ENCODE results near the gene EPS15. TPM values are rescaled to one million over a fixed set of nuclear protein-coding genes. Genes with fewer than 3 reads are reported as not detected.
A peak's percentile ranks its signal among the peaks of the same experiment; 100 is the strongest.
"Not testable (repeated sequence)": the region's sequence is repeated elsewhere in the genome, so short reads cannot be mapped to it uniquely, and the experiment has no call there.

EPS15 gene
- polyA plus RNA-seq, 1 donor from 2014 or later: 70.2 TPM

DNA sequence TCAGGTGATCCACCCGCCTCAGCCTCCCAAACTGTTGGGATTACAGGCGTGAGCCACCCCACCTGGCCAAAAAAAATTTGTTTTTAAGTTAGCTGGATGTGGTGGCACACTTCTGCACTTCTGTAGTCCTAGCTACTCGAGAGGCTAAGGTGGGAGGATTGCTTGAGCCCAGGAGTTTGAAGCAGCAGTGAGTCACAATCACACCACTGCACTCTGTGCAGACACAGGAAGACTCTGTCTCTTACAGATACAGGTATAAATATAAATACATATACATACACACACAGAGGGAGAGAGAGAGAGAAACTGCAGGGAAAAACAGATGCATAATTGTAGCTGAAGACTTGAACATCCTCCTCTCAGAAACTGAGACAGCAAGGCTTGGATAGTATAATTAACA lies 34.8 kb upstream of the EPS15 start:
- H3K36me3 Mint-ChIP-seq: peaks cover 6% of the 10 kb centered on the region
- peaks cover 2% of the 10 kb centered on the region for H3K27me3 Mint-ChIP-seq
- no peak overlapping the region for H3K4me3 Mint-ChIP-seq
- H3K4me1 Mint-ChIP-seq: peaks cover 6 to 20% (median 17%) of the 10 kb centered on the region in 3 donors
- peaks cover 0 to 4% (median 0%) of the 10 kb centered on the region in 3 donors for H3K9me3 Mint-ChIP-seq
- H3K27ac Mint-ChIP-seq: no peak overlapping the region

DNA sequence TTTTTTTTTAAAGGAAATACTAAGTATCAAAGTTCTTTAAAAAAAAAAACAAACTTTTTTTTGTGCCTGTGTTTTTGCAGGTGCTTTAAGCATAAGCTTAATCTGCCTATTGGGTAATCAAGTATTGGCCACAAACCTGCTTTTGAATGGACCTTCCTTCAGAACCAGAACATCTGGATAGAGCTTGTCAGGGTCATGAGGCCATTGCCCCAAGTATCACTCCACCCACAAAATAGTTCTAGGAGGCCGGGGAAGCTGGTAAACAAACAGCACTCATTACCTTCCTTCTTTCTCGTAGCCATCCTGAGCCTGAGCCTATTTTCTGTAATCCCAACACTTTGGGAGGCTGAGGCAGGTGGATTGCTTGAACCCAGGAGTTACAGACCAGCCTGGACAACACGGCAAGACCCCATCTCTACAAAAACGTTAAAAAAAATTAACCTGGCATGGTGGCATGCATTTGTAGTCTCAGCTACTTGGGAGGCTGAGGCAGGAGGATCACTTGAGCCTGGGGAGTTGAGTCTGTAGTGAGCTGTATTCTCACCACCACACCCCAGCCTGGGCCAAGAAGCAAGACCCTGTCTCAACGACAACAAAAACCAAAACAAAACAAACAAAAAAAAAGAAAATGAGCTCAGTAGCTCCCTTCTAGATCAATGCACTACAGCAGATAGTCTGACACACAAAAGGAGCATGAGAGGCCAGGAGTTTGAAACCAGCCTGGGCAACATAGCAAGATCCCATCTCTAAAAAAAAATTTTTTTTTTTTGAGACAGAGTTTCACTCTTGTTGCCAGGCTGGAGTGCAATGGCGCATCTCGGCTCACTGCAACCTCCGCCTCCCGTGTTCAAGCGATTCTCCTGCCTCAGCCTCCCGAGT lies 34.1 kb upstream of the EPS15 start:
- H3K4me1 Mint-ChIP-seq: peaks cover 11 to 26% (median 22%) of the 10 kb centered on the region in 3 donors
- peaks cover 0 to 4% (median 0%) of the 10 kb centered on the region in 3 donors for H3K9me3 Mint-ChIP-seq
- H3K36me3 Mint-ChIP-seq: peaks cover 4% of the 10 kb centered on the region
- H3K27me3 Mint-ChIP-seq: peaks cover under 1% of the 10 kb centered on the region
- no peak overlapping the region for H3K27ac Mint-ChIP-seq
- no peak overlapping the region for H3K4me3 Mint-ChIP-seq

DNA sequence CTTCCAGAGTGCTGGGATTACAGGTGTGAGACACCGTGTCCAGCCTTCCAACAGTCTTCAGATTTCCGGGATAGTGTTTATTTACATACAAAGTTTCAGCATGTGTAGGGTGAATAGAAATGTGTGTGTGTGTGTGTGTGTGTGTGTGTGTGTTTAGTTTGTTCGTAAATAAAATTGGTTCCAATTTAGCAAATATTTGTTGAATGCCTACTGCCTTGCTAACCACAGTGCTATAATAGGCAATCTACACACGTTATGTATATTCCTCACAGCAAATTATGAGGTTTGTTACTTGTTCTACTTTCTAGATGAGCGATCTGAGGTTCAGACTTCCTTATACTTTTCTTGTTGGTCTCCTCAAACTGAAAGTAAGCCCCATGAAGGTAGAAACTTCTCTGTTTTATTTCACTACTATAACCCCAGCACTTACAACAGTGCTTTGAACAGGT lies 32.8 kb upstream of the EPS15 start:
- Mint-ChIP-seq H3K4me3 (no peak overlapping the region), H3K27ac (no peak overlapping the region), H3K36me3 (peaks cover 4% of the 10 kb centered on the region), H3K4me1 (peaks cover 11 to 31% (median 19%) of the 10 kb centered on the region in 3 donors), H3K9me3 (peaks cover 0 to 4% (median 0%) of the 10 kb centered on the region in 3 donors), H3K27me3 (no peaks in the 10 kb centered on the region)

DNA sequence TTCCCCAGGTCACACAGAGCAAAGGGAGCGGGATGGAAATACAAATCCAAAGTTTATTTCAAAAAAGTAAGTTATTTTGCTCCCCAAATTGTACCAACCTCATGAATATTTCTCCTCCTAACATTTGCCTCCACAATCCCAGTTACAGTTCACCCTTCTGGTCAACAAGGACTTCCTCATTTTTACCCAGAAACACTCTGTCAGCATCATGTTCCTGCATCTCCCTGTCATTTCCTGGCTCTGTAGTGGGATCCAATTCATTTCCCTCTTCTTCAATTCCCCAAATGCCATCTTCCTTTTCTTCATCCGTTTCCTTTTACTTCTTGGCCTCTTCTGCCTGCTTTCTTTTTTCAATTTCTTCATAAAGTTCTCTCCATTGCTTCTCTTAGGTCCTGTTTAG lies 32.0 kb upstream of the EPS15 start:
- Mint-ChIP-seq H3K4me1 (peaks cover 11 to 34% (median 19%) of the 10 kb centered on the region in 3 donors), H3K27ac (no peak overlapping the region), H3K36me3 (peaks cover 4% of the 10 kb centered on the region), H3K27me3 (no peaks in the 10 kb centered on the region), H3K4me3 (no peak overlapping the region), H3K9me3 (peaks cover 0 to 4% (median 0%) of the 10 kb centered on the region in 3 donors)

DNA sequence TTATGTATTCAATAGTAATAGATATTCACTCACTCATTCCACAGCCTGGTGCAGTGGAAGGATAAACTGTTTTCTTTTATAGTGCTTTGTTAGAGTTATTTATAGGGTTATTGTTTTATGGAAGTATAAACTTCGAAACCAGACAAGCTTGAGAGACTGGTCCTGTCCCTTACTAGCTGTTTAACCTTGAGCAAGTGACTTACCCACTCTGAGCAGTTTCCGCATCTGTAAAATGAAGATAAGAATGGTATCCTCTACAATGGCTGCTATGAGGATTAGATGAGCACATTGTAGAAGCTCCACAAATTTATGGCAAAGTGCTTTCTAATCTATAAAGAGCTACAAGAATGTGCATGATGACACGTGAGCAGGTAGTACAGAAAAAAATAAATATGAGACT lies 30.8 kb upstream of the EPS15 start:
- H3K4me1 Mint-ChIP-seq: peaks cover 11 to 34% (median 19%) of the 10 kb centered on the region in 3 donors
- no peak overlapping the region for H3K27ac Mint-ChIP-seq

DNA sequence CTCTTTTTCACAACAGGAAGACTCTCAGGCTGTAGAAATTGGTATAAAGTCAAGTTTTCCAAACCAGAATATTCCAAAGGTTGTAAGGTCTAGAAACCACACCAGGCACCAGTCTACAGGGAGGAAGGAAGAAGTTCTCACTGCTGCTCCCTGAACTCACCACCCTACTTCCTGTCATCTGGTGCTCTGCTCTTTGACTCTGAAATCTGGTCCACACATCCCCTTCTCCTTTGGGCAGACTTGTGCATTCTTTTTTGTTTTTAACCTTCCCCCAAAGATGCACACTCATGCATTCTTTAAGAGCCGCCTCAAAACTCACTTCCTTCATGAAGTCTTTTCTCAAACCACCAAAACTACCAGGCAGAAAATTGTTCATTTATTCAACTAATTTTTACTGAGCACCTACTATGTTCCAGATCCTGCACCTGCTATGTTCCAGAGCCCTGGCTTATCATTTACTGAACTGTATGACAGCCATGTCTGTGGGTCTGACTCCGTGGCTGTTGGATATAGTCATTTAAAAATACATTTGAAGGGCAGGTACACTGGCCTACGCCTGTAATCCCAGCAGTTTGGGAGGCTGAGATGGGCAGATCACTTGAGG lies 30.1 kb upstream of the EPS15 start:
- H3K4me3 Mint-ChIP-seq: peak overlapping the region in 1 of 4 donors; percentile 78
- no peaks in the 10 kb centered on the region for H3K27me3 Mint-ChIP-seq
- peak overlapping the region in 2 of 3 donors; percentile 7 to 92 for H3K27ac Mint-ChIP-seq
- peaks cover 2% of the 10 kb centered on the region for H3K36me3 Mint-ChIP-seq
- H3K9me3 Mint-ChIP-seq: peaks cover 0 to 4% (median 0%) of the 10 kb centered on the region in 3 donors
- peaks cover 11 to 34% (median 19%) of the 10 kb centered on the region in 3 donors for H3K4me1 Mint-ChIP-seq

More for the DNA sequence above, 30.8 kb upstream of the EPS15 start:
- Mint-ChIP-seq H3K9me3 (peaks cover 0 to 4% (median 0%) of the 10 kb centered on the region in 3 donors), H3K4me3 (no peak overlapping the region), H3K36me3 (peaks cover 4% of the 10 kb centered on the region), H3K27me3 (no peaks in the 10 kb centered on the region)

DNA sequence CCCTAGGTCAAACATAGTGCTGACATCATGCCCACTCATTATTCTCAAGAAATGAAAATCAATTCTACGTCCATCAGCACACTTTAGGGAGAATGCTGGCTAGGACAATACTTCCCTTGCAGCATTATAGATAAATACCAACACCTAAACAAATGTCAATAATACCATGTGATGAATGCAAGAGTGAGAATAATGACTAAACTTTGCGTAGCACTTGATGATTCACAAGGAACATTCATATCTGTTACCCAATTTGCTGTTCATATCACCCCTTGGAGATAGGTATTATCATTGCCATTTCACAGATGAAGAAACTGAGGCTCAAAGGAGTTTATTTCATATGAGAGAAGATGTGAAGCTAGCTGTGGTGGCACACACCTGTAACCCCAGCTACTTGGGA lies 24.8 kb upstream of the EPS15 start:
- no peak overlapping the region for H3K27ac Mint-ChIP-seq
- no peaks in the 10 kb centered on the region for H3K27me3 Mint-ChIP-seq
- H3K4me3 Mint-ChIP-seq: no peak overlapping the region
- peaks cover 4 to 14% (median 4%) of the 10 kb centered on the region in 3 donors for H3K4me1 Mint-ChIP-seq
- H3K36me3 Mint-ChIP-seq: peaks cover 4% of the 10 kb centered on the region
- H3K9me3 Mint-ChIP-seq: no peaks in the 10 kb centered on the region

DNA sequence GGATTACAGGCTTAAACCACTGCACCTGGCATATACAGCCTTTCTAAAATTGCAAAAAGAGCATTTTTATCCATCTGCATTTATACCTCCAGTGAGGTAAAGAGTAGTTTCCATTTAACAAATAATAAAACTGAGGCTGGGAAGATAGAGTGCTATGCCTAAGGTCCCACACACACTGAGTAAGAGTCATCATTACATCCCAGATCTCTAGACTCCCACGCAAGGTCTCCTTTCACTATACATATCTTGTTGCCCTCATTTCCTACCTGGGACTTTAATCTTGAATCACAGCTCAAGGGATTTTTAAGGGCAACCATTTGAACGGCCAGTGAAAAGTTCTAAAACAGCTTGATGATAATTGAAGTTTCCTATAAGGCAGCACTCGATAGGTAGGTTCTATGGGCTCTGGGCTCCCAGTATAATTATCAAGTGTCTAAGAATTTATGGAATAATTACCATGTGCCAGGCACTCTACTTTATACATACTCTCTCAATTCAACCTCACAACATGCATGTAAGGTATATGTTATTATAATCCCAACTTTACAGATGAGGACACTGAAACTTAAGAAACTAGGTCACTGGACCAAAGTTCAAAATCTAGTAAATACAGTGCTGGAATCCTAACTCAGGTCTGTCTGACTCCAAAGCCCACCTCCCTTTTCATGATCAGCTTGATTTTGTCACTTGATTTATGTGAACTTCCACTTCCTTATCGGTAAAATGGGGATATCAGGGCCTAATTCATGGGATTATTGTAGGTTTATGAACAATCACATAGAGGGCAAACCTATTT lies 23.3 kb upstream of the EPS15 start:
- Mint-ChIP-seq H3K9me3 (no peaks in the 10 kb centered on the region), H3K4me3 (no peak overlapping the region), H3K27ac (no peak overlapping the region), H3K36me3 (peaks cover 4% of the 10 kb centered on the region), H3K4me1 (peaks cover 0 to 8% (median 0%) of the 10 kb centered on the region in 3 donors), H3K27me3 (no peaks in the 10 kb centered on the region)

DNA sequence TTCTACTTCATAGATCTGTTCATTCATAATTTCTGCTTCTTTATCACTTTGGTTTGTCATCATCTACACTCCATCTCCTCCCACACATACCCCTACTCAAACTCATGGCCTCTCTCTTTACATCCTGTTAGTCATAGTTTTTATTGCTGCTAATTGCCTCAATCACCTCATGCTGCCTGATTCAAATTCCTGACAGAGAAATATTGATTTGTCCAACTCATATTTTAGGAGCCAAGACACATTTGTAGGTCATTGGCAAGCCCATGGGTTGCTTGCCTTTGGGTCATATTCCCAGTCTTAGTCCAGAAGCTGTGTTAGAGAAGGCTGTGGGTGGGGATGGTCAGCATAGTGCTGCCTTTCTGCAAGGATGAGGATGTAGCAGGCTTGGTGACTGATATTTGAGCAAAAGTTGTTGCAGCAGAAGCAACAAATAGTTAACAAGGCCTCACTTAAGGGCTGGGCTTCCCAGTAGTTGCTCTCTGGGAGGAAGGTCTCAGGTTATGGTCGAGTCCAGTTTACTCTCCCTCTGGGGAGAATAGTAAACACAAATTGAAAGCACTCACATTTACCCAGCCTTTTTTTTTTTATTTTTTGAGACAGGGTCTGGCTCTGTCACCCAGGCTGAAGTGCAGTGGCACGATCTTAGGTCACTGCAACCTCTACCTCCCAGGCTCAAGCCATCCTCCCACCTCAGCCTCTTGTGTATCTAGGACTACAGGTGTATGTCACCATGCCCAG lies 22.4 kb upstream of the EPS15 start:
- H3K36me3 Mint-ChIP-seq: peaks cover 4% of the 10 kb centered on the region
- no peak overlapping the region for H3K4me3 Mint-ChIP-seq
- no peaks in the 10 kb centered on the region for H3K27me3 Mint-ChIP-seq
- H3K27ac Mint-ChIP-seq: peak overlapping the region in 1 of 3 donors; percentile 89
- H3K4me1 Mint-ChIP-seq: no peaks in the 10 kb centered on the region
- H3K9me3 Mint-ChIP-seq: no peaks in the 10 kb centered on the region

DNA sequence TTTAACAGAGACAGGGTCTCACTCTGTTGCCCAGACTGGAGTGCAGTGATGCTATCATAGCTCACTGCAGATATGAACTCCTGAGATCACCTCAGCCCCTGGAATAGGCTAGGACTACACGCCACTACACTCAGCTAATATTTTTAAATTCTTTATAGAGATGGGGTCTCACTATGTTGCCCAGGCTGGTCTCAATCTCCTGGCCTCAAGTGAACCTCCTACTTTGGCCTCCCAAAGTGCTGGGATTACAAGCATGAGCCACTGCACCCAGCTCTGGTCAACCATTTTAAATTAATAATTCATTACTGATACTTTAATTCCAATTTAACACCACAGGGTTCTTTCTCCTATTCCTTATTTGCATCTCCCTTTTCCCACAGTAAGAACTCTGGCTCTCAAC lies 18.5 kb upstream of the EPS15 start:
- no peaks in the 10 kb centered on the region for H3K36me3 Mint-ChIP-seq
- H3K27me3 Mint-ChIP-seq: no peaks in the 10 kb centered on the region
- no peaks in the 10 kb centered on the region for H3K9me3 Mint-ChIP-seq
- H3K4me3 Mint-ChIP-seq: no peak overlapping the region
- no peak overlapping the region for H3K27ac Mint-ChIP-seq
- H3K4me1 Mint-ChIP-seq: peaks cover 9 to 12% (median 11%) of the 10 kb centered on the region in 3 donors

DNA sequence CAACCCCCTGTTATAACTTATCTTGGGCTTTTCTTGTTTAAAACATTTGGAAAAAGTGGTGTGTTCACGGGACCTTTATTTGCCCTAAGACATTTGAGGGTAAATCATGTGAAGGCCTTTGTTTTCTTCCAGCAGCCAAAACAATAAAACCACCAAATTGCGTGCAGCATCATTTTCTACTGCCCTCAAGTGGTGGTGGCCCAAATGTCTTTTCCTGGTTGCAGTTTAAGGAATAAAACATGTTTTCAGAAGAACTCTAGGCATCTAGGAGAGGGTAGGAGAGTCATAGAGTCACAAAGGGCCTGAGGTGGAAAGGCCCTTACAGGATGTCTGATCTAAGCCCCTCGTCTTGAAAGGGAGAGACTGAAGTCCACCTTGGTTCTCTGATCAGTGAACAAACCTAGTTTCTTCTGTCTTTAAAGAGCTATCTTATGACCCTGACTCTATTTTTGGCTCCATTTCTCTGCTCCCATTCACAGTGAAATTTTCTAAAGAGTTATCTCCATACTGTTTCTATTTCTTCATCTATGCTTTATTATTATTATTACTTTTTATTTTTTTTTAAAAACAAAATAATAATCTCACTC lies 16.0 kb upstream of the EPS15 start:
- Mint-ChIP-seq H3K27ac (peak overlapping the region in 2 of 3 donors; percentile 58 to 65), H3K4me3 (no peak overlapping the region), H3K36me3 (no peaks in the 10 kb centered on the region), H3K4me1 (peaks cover 9 to 12% (median 11%) of the 10 kb centered on the region in 3 donors), H3K9me3 (no peaks in the 10 kb centered on the region), H3K27me3 (no peaks in the 10 kb centered on the region)

DNA sequence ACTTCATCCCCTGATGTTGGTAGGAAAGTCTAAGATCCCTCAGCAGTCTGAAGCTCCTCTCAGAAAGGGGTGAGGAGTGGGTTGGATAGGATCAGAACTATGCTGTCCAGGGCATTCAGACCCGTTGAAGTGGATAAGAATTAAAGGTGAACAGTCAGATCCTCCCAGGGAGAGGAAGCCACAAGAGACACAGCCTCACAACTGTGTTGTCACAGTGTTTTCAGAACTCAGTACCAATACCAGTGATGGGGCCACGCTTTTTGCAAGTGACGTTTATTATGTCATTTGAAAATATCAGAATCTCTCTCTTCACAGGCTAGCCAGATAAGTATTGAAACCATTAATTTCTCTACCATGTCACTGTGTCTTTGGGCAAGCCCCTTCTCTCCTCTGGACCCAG lies 15.4 kb upstream of the EPS15 start:
- Mint-ChIP-seq H3K36me3 (no peaks in the 10 kb centered on the region), H3K4me3 (peak overlapping the region in 1 of 4 donors; percentile 35), H3K27me3 (no peaks in the 10 kb centered on the region), H3K9me3 (no peaks in the 10 kb centered on the region), H3K27ac (peak overlapping the region in 2 of 3 donors; percentile 58 to 65), H3K4me1 (peaks cover 9 to 12% (median 11%) of the 10 kb centered on the region in 3 donors)

DNA sequence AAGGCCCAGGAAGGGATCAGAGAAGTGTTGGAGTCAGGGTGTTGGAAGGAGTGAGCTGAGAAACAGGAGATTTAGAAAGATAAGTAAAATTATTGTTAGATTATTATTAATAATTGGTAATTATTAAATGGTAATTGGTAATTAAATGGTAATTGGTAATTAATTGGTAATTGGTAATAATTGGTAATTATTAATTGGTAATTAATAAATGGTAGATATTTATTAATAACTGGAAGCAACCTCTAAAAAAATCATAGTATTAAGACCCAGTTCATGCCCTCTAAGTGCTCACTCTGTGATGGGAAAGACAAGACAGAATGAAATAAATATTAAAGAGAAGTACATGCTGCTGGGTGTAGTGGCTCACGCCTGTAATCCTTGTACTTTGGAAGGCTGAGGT lies 13.8 kb upstream of the EPS15 start:
- Mint-ChIP-seq H3K27me3 (no peaks in the 10 kb centered on the region), H3K4me3 (no peak overlapping the region), H3K27ac (no peak overlapping the region), H3K4me1 (peaks cover 9 to 13% (median 11%) of the 10 kb centered on the region in 3 donors), H3K9me3 (no peaks in the 10 kb centered on the region), H3K36me3 (no peaks in the 10 kb centered on the region)

DNA sequence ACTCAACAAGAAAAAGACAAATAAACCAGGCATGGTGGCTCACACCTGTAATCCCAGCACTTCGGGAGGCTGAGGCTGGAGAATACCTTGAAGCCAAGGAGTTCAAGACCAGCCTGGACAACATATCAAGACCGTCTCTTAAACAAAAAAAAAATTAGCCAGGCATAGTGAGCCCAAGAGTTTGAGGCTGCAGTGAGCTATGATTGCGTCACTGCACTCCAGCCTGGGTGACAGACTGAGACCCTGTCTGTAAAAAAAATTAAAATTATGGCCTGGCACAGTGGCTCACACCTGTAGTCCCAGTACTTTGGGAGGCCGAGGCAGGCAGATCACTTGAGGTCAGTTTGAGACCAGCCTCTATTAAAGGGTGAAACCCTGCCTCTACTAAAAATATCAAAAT lies 11.4 kb upstream of the EPS15 start:
- H3K36me3 Mint-ChIP-seq, H3K4me3 Mint-ChIP-seq, H3K9me3 Mint-ChIP-seq, H3K27ac Mint-ChIP-seq, H3K27me3 Mint-ChIP-seq: not testable (repeated sequence)
- H3K4me1 Mint-ChIP-seq: peaks cover 9 to 15% (median 11%) of the 10 kb centered on the region in 3 donors
